Mammary epithelial cell (primary cell): ENCODE results near the gene ORAI3.

ENCODE experiments used
- EZH2 ChIP-seq: IDR thresholded peaks from 2 replicates; pipeline ENCODE4 v1.6.1; 2012; ENCODE audit warnings: low read length, inconsistent platforms, borderline replicate concordance
- TF ChIP-seq, protein P1 (sequence below), 2 donors: IDR thresholded peaks in 1 of 2; conservative IDR thresholded peaks in 1 of 2; 2 replicates each; pipeline ENCODE4 v1.5.1; 2011 to 2012; ENCODE audit warnings: inconsistent platforms in 2 of 2, low read length in 2 of 2, mild to moderate bottlenecking in 2 of 2, control low read depth in 1 of 2, low read depth in 1 of 2; ENCODE audit not compliant: insufficient read depth in 1 of 2; ENCODE audit errors: extremely low read depth in 1 of 2

DNA sequence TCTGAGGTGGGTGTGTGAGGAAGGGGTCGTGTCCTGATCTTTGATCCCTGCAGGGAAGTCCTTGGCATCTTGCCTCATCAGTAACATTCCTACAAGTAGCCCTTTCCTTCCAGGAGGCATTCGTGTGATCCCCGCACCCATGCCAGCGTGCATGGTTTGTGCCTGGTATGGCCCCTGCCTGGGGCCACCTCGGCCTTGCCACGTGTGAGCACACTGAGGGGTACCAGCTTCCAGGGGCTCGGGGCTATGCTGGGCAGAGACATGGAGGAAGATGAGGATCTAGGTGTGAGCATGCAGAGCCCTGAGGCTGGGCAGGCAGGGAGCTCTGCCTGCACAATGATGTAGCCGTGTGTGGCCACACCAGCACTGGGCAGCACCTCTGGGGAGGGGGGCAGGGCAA lies 42.2 kb downstream of the ORAI3 start:
- TF ChIP-seq, protein P1, sequence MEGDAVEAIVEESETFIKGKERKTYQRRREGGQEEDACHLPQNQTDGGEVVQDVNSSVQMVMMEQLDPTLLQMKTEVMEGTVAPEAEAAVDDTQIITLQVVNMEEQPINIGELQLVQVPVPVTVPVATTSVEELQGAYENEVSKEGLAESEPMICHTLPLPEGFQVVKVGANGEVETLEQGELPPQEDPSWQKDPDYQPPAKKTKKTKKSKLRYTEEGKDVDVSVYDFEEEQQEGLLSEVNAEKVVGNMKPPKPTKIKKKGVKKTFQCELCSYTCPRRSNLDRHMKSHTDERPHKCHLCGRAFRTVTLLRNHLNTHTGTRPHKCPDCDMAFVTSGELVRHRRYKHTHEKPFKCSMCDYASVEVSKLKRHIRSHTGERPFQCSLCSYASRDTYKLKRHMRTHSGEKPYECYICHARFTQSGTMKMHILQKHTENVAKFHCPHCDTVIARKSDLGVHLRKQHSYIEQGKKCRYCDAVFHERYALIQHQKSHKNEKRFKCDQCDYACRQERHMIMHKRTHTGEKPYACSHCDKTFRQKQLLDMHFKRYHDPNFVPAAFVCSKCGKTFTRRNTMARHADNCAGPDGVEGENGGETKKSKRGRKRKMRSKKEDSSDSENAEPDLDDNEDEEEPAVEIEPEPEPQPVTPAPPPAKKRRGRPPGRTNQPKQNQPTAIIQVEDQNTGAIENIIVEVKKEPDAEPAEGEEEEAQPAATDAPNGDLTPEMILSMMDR (conservative IDR thresholded peaks at IDR 0.05 in 1 of 2, IDR thresholded peaks at IDR 0.05 in 1 of 2; ENCODE audit: extremely low read depth in 1 of 2, insufficient read depth in 1 of 2, low read depth in 1 of 2, low read length in 2 of 2), result no peak
- TF ChIP-seq EZH2, result no peak
